IMR-90 (cell line): ENCODE data around the gene RNF123. TPM values are rescaled to one million over a fixed set of nuclear protein-coding genes. Genes with fewer than 3 reads are reported as not detected.

Experiments used
- BHLHE40 ChIP-seq: fragments of 150-350 bp; IDR thresholded peaks from 2 replicates; pipeline ENCODE4 v1.6.1; 2016; ENCODE audit warnings: mild to moderate bottlenecking, low read depth, low read length
- CEBPB ChIP-seq: IDR thresholded peaks from 2 replicates; pipeline ENCODE4 v1.6.1; 2012; ENCODE audit warnings: low read depth, low read length, improper control_type of control experiment
- NFE2L2 ChIP-seq: fragments of 150-350 bp; IDR thresholded peaks from 2 replicates; pipeline ENCODE4 v1.6.1; 2016; ENCODE audit warnings: low read depth, mild to moderate bottlenecking, low read length
- polyA plus RNA-seq, 3 experiments: library from polyadenylated mRNA; depleted of rRNA; stranded (reverse); fragments of >200 nt; gene quantifications; 2 replicates each; pipeline ENCODE4 v1.2.3, GENCODE V29; 2012; ENCODE audit warnings: low replicate concordance in 1 of 3
- total RNA-seq: library from RNA; depleted of rRNA; stranded (reverse); fragments of >200 nt; gene quantifications from 2 replicates; pipeline ENCODE4 v1.2.3, GENCODE V29; 2012

The RNF123 gene
- total and polyA plus RNA-seq, 2 of the 4 experiments (the other 2 are of a cell fraction): 13.4 to 37.7 TPM

- TF ChIP-seq NFE2L2 (no peak), BHLHE40 (no peak), CEBPB (no peak)
Measured at GRCh38 chr3:49671291-49672288, 17.8 kb upstream of the RNF123 start (continued).
